Rectal smooth muscle tissue (tissue), 1 donor: ENCODE results near the gene SGF29.
"Not testable (repeated sequence)": the region's sequence is repeated elsewhere in the genome, so short reads cannot be mapped to it uniquely, and the experiment has no call there.

Experiments
- H3K27ac ChIP-seq: one replicate; pipeline ENCODE4 v1.7.0; 2013; ENCODE audit warnings: low read depth, low read length, inconsistent platforms
- H3K27me3 ChIP-seq: one replicate; pipeline ENCODE4 v1.7.0; 2013; ENCODE audit warnings: low read length; ENCODE audit not compliant: control insufficient read depth, insufficient read depth
- H3K36me3 ChIP-seq: one replicate; pipeline ENCODE4 v1.7.0; 2013; ENCODE audit warnings: low read length; ENCODE audit not compliant: control insufficient read depth, insufficient read depth
- H3K4me1 ChIP-seq: one replicate; pipeline ENCODE4 v1.7.0; 2013; ENCODE audit warnings: low read length; ENCODE audit not compliant: control insufficient read depth, insufficient read depth
- H3K4me3 ChIP-seq: one replicate; pipeline ENCODE4 v1.7.0; 2013; ENCODE audit warnings: low read length
- H3K9ac ChIP-seq: one replicate; pipeline ENCODE4 v1.7.0; 2013; ENCODE audit warnings: low read length

Gene SGF29

DNA sequence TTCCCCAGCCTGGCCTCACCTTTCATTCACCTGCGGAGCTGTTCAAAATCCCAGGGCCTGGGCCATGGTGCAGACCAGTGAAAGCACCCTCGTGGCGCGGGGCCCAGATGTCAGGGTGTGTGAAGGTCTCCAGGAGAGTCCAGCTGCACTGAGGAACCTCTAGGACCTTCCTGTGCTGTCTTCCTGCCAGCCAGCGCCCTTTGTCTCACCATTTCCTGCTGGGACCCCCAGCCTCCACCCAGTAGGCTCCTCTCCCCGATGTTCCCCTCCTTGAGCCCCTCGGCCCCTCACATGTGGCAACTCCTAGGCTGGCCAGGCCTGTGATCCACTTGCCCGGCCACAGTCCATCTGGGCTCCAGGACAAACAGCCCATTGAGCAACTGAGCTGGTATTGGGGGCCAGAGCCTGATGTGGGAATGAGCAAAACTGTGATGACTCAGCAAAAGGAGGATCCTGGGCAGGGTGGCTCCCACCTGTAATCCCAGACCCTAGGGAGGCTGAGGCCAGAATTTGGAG lies 42.5 kb downstream of the SGF29 start:
- H3K36me3 ChIP-seq: peaks cover 6% of the 10 kb centered on the region
- no peaks in the 10 kb centered on the region for H3K4me1 ChIP-seq
- no peak overlapping the region for H3K9ac ChIP-seq
- H3K27ac ChIP-seq: no peak overlapping the region
- no peaks in the 10 kb centered on the region for H3K27me3 ChIP-seq
- peak overlapping the region; percentile 36 for H3K4me3 ChIP-seq

DNA sequence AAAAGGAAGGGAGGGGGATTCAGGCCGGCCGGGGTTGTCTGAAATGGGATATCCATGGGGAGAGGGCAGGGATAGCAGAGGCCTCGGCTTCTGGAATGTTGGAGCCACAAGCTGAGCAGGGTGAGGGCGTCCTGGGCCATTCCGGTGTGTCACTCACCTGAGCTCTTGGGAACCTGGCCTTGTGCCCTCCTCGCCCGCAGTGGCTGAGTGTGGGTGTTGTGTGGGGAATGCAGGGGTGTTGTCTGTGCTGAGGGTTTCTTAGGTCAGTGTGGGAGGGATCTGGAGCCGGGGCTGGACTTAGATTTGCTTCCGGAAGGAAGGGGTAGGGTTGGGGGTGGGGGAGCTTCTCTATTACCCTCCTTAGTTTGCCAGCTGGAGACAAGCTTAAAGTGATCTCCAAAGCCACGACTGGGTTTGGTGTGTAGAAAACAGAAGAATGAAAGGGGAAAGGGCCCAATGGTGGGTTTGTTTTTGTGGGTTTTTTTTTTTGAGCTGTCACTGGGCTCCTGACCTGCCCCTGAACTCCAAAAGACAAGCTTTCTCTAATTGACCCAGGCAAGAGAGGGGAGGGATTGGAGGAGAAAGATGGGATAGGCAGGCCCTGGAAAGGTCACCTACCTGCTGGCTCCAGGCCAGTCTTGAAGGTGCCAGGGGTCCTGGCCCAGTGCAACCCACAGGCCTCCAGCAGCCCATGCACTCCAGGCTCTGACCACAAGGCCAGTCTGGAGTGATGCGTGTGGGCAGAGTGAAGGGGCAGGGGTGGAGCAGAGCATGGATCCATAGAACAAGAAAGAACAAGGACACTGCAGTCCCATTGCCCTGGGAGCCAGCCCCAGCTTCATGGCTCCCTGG lies 43.3 kb downstream of the SGF29 start, which contains the start of gene SULT1A2:
SULT1A2 (minus strand) TSS at position 211 of the 852 bp plus-strand sequence. CDS start 1,120 bp downstream, outside the sequence.
- H3K36me3 ChIP-seq: no peaks in the 10 kb centered on the region
- H3K4me1 ChIP-seq: no peaks in the 10 kb centered on the region
- H3K4me3 ChIP-seq: peak within 1 kb of the TSS; percentile 36
- no peak within 1 kb of the TSS for H3K9ac ChIP-seq
- no peak within 1 kb of the TSS for H3K27ac ChIP-seq
- no peaks in the 10 kb centered on the region for H3K27me3 ChIP-seq

DNA sequence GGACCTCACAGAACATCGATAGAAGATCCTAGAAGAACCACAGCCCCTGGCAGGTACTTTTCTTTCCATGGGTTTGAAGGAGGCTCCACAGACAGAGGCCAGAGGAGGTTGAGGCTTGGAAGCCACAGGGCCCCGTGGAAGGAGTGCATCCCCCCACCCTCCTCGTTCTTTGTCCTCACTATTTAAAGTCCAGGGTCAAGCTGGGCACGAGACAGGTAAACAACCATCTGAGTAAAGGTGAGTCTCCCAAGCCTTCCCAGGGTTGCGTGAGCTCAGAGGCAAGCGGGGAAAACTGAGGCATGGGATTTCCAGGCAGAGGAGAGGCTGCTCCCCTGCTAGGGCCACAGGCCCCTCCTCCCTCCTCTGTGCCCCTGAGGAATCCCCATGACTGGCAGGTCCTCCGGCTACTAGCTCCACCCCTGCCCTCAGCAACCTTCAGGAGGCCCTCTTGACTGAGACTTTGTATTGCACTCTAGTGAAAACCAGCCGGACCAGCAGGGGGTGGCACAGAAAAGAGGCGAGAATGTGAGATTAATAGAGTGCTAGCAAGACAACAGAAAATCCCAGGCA lies 44.1 kb downstream of the SGF29 start:
- no peak overlapping the region for H3K4me3 ChIP-seq
- no peaks in the 10 kb centered on the region for H3K4me1 ChIP-seq
- no peaks in the 10 kb centered on the region for H3K36me3 ChIP-seq
- no peak overlapping the region for H3K27ac ChIP-seq
- H3K27me3 ChIP-seq: no peaks in the 10 kb centered on the region
- H3K9ac ChIP-seq: no peak overlapping the region

DNA sequence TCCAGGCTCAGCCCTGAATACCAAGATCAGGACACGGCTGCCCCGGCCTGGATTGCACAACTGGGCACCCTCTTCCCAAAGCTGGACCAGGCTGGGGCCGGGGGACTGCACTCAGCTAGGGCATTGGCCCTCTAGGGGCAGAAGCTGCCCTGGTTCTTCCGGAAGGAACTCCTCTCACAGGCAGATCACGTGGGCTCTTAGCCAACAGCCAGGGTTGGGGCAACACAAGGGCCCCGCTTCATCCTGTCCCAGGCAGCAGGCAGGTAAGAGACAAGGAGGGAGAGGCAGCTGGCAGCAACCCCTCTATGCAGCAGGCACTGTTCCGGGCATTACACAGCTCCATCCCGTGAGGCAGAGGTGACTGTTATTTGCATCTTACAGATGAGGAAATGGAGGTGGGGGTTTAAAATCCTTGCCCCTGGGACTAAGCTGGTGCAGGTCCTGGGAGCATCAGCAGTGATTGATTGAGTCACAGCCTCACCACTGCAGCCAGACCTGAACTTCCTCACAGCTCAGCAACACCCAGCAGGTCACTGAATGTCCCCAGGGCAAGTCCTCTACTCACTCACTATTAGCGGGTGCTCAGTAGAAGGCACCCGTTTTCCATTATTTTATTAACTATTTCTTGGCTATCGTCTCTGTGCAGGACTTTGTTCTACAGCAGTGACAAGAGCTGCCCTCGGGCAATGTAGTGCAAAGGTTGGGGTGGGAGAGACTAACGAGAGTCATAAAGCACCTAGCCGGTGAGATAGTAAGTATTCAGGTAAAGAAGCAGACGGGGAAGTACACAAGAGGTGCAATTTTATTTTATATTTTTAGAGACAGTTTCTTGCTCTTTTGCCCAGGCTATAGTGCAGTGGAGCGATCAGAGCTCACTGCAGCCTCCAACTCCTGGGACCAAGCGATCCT lies 45.9 kb downstream of the SGF29 start:
- H3K27me3 ChIP-seq, H3K36me3 ChIP-seq, H3K4me3 ChIP-seq, H3K9ac ChIP-seq, H3K4me1 ChIP-seq, H3K27ac ChIP-seq: not testable (repeated sequence)

DNA sequence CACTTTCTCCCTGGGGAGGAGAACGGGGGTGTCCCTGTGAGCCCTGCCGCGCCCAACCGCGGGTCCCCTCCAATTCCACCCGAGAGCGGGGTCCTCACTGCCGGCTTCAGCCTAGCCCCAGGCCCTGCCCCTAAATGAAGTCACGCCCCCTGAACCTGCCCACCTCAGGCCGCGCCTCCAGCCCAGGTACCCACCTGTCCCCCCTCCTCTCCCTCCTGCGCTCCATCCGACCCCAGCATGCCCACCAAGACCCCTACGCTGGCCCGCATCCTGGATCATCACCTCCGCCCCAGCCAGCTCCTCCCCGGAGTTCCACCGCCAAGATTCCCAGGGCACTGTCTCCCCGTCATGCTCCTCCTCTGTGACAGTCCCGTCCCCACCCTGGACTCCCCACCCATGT lies 47.2 kb downstream of the SGF29 start:
- H3K27me3 ChIP-seq, H3K36me3 ChIP-seq, H3K9ac ChIP-seq, H3K27ac ChIP-seq, H3K4me1 ChIP-seq, H3K4me3 ChIP-seq: not testable (repeated sequence)

DNA sequence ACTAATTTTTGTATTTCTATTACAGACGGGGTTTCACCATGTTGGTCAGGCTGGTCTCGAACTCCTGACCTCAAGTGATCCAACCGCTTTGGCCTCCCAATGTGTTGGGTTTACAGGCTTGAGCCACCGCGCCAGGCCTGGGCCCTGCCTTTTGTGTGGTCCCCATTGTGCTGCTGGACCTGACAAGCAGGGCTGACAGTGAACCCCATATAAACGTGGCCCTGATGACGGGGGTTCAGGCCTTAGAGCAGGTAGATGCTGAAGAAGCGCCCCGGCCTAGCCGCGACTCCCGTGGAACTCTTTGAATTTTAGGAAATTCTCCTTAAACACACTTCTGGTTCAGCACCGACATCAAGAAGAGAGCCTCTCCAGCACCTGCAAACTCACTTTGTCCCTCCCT lies 47.9 kb downstream of the SGF29 start:
- not testable (repeated sequence) for H3K27ac ChIP-seq, H3K4me1 ChIP-seq, H3K9ac ChIP-seq, H3K4me3 ChIP-seq, H3K36me3 ChIP-seq, H3K27me3 ChIP-seq

DNA sequence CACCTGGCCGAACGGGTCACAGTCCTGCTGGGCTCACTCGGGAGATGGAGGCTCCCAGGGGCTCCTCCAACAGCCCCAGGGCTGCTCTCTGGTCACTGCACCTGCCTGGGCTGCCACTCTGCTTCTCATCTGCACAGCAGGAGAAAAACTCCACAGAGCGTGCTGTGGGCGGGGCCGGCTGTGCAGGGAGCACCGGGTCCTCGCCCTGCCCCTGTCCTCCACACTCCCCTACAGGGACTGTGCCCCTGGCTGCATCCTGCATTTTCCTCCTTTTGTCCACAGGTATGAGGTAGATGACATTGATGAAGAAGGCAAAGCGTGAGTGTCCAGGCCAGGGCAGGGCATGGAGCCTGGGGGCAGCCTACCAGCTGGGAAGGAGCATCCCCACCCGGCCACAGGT lies 48.3 kb downstream of the SGF29 start:
- H3K4me3 ChIP-seq, H3K27me3 ChIP-seq, H3K9ac ChIP-seq, H3K4me1 ChIP-seq, H3K36me3 ChIP-seq, H3K27ac ChIP-seq: not testable (repeated sequence)

DNA sequence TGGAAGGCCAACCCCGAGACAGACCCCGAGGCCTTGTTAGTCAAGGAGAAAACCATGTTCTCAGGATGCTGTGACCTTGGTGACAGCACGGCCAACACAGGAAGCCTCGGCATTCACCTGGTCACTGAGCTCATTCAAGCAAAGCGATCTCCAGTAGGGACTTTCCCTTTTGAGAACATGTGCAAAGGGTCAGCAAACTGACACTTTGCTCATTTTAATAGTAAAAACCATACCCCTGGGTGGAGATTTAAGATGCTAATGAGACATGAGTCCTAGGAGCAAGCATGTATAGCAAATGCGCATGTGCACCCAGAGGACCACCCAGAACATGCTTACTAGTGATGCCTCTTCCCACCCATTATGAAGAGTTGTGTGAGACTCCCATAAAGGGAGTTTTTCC lies 48.8 kb downstream of the SGF29 start:
- no peaks in the 10 kb centered on the region for H3K27me3 ChIP-seq
- H3K4me1 ChIP-seq: no peaks in the 10 kb centered on the region
- H3K27ac ChIP-seq: no peak overlapping the region
- H3K9ac ChIP-seq: no peak overlapping the region
- no peaks in the 10 kb centered on the region for H3K36me3 ChIP-seq
- H3K4me3 ChIP-seq: no peak overlapping the region

DNA sequence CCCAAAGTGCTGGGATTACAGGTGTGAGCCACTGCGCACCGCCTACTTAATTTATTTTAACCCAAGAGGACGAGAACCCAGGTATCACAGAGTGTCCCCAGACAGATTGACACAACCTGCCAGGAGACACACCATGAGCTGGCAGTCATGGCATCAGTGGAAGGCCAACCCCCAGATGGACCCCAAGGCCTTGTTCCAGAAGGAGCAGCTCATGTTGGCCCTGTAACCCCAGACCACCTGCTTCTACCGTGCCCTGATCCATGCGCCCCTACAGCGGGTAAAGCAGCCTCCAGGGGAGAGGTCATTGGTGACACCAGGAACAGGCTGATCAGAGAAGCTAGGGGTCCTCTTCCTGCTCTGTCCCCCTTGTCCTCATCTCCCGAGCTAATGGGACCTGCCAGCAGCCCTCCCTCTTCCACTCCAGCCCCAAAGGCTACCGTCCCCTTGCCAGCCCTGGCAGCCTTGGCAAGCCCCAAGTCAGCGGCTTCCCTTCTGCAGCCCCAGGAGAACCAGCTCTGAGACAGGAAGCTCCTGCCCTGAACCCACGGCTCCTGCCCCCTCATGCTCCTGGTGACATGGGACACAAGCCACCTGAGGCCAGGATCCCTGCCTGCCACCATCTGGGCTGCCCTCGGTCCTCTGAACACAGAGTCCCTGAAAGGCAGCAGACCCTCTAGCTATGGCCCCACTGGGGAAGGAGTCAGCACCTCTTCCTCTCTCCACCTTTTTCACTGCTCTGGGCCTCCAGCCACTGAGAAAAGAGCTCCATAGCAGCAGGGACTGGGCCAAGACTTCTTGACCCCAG lies 49.9 kb downstream of the SGF29 start:
- H3K36me3 ChIP-seq: no peaks in the 10 kb centered on the region
- H3K9ac ChIP-seq: no peak overlapping the region
- H3K27ac ChIP-seq: no peak overlapping the region
- no peaks in the 10 kb centered on the region for H3K4me1 ChIP-seq
- no peaks in the 10 kb centered on the region for H3K27me3 ChIP-seq
- H3K4me3 ChIP-seq: no peak overlapping the region

DNA sequence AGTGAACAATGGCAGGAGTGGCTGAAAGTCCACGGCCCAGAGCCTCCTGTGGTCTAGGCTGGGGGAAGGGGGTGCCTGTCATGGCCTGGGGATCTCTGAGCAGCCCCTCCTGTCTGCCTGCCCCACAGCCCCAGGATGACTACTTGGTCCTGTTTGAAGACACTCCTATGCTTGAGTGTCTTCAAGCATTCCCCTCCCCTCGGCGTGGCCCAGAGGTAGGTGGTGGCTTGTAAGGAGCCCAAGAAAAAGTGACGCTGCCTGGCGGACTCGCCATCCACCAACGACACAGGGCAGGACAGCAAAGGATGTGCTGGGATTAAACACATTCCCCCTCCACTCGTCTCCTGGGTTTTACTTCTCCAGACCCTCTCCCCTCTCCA lies 50.5 kb downstream of the SGF29 start:
- H3K4me3 ChIP-seq: no peak overlapping the region
- H3K27ac ChIP-seq: no peak overlapping the region
- H3K27me3 ChIP-seq: no peaks in the 10 kb centered on the region
- no peak overlapping the region for H3K9ac ChIP-seq
- no peaks in the 10 kb centered on the region for H3K4me1 ChIP-seq
- no peaks in the 10 kb centered on the region for H3K36me3 ChIP-seq

DNA sequence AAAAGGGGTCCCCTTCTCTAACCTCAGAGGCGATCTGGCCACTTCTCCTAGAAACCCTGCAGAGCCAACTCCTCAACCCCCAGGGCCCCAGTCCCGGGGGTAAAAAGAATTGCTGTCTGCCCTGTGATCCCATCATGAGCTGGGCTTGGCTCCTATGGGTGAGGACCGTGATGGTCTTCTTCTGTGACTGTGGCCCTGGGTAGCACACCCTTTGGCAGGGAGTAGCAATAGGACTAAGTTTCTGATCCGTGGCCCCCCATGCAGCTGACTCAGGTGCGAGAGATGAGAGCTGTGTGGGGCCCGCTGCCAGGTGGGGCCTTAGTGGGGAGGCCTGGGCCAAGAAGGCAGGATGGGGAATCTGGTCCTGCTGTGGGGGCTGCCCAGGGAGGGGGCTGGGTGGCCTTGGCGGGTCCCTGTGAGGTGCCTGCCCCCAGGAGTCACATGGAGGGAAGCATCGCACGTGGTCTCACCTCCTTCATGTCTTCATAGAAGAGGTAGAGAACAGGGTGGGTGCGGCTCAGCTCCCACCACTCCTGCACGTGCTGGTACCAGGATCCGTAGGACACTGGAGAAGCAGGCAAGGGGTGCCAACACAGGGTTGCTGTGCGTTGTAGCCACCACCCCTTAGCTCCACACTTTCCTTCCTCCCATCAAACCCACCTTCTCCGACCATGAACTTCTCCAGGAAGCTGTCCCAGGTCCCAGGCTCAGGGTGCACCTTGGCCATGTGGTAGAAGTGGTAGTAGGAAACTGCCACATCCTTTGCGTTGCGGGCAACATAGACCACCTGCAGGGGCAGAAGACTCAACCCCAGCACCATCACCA lies 52.8 kb downstream of the SGF29 start:
- H3K36me3 ChIP-seq: no peaks in the 10 kb centered on the region
- H3K27ac ChIP-seq: no peak overlapping the region
- no peaks in the 10 kb centered on the region for H3K27me3 ChIP-seq
- H3K9ac ChIP-seq: no peak overlapping the region
- H3K4me1 ChIP-seq: no peaks in the 10 kb centered on the region
- H3K4me3 ChIP-seq: no peak overlapping the region
